Transverse colon (tissue), 4 donors: ENCODE measurements around the gene EGF.

Experiments used
- CTCF ChIP-seq, 5 experiments: fragments of 200-600 bp in 3 of 5; fragments of 450-650 bp in 2 of 5; sonication (generic) in 3 of 5; IDR thresholded peaks; 1 replicate in 2 of 5; 2 replicates in 3 of 5; pipeline ENCODE4 v1.5.1; 2016 to 2017; ENCODE audit warnings: antibody characterized with exemption in 5 of 5, inconsistent platforms in 3 of 5, mild to moderate bottlenecking in 2 of 5, moderate library complexity in 1 of 5
- EP300 ChIP-seq: sonication (generic); formaldehyde crosslinking; IDR thresholded peaks from one replicate; pipeline ENCODE4 v1.6.1; 2017; ENCODE audit warnings: antibody characterized with exemption, low read depth
- POLR2AphosphoS5 ChIP-seq, 3 donors: sonication (generic); formaldehyde crosslinking; IDR thresholded peaks; one replicate each; pipeline ENCODE4 v1.6.1; 2016; ENCODE audit warnings: antibody characterized with exemption in 3 of 3

- no peak for TF ChIP-seq EP300
- peak; percentile 64 to 76 (median 72) for TF ChIP-seq CTCF (IDR thresholded peaks at IDR 0.05)
- TF ChIP-seq POLR2AphosphoS5 (IDR thresholded peaks at IDR 0.05) = no peak
Measured at GRCh38 chr4:110049951-110050925, 137.6 kb downstream of the EGF start.
